K562 (cell line): ENCODE results near the gene TNF. TPM values are rescaled to one million over a fixed set of nuclear protein-coding genes. Genes with fewer than 3 reads are reported as not detected.

ENCODE experiments used
- ATAC-seq: fragments of 200-7000 bp; cut with Tn5 transposase; 3 replicates; pipeline ENCODE4 v1.9.1; 2020; ENCODE audit warnings: moderate library complexity
- BruUV-seq: library from RNA; stranded (reverse); fragments of 400-500 nt; replicated peaks from 2 replicates; lab custom pipeline; 2021; lab: Mats Ljungman, UMichigan
- CTCF ChIA-PET: fragments of 300-600 bp; formaldehyde crosslinking; extraction: SDS; loops from one replicate; lab custom pipeline; 2021; ENCODE audit warnings: low intra/inter-chr PET ratio; lab: Yijun Ruan, JAX
- POLR2A ChIA-PET: fragments of 300-600, 350-650 bp; sonication (Branson Sonifier 250); formaldehyde crosslinking; extraction: SDS; loops from one replicate; lab custom pipeline; 2021; ENCODE audit warnings: antibody characterized with exemption, inconsistent platforms; lab: Yijun Ruan, JAX
- DNase-seq, 4 experiments: peaks; one replicate each; pipeline versions ENCODE4 v3.0.0 to v3.0.0-alpha.2; 2011 to 2018; ENCODE audit warnings: low spot score in 3 of 4, mixed read lengths in 3 of 4; ENCODE audit errors: extremely low read depth in 1 of 4
- FAIRE-seq: peaks from 2 replicates; lab custom pipeline; 2011; peaks lifted over from hg19 to GRCh38; lab: Jason Lieb, UNC
- H2AFZ ChIP-seq: 2 replicates; pipeline ENCODE4 v1.6.0; 2011; ENCODE audit warnings: low read depth, low read length, control low read depth, inconsistent platforms
- H3K27ac ChIP-seq: fragments of 200-600 bp; 3 replicates; pipeline ENCODE4 v1.8.0; 2011; ENCODE audit warnings: low read depth, mild to moderate bottlenecking, control low read depth, inconsistent platforms, low read length, moderate library complexity, mixed read lengths; ENCODE audit errors: extremely low read depth
- H3K27me3 ChIP-seq, 2 experiments: fragments of 300-600 bp in 1 of 2; 2 replicates in 1 of 2; 3 replicates in 1 of 2; pipeline versions ENCODE4 v1.6.0 to v1.8.0; 2011; ENCODE audit warnings: inconsistent platforms in 2 of 2, low read length in 2 of 2, mild to moderate bottlenecking in 1 of 2, mixed read lengths in 1 of 2, moderate library complexity in 1 of 2; ENCODE audit not compliant: control insufficient read depth in 2 of 2, insufficient read depth in 2 of 2
- H3K36me3 ChIP-seq: fragments of 300-600 bp; 3 replicates; pipeline ENCODE4 v1.8.0; 2011; ENCODE audit warnings: mild to moderate bottlenecking, low read length, inconsistent platforms; ENCODE audit not compliant: control insufficient read depth, insufficient read depth
- H3K4me1 ChIP-seq, 2 experiments: fragments of 200-600 bp in 1 of 2; replicated peaks in 1 of 2; 2 replicates in 1 of 2; 3 replicates in 1 of 2; pipeline versions ENCODE4 v1.5.1 to v1.8.0; 2011; ENCODE audit warnings: inconsistent platforms in 2 of 2, low read length in 2 of 2, mild to moderate bottlenecking in 1 of 2, mixed read lengths in 1 of 2, moderate library complexity in 1 of 2; ENCODE audit not compliant: control insufficient read depth in 2 of 2, insufficient read depth in 2 of 2
- H3K4me2 ChIP-seq: 2 replicates; pipeline ENCODE4 v1.6.1; 2011; ENCODE audit warnings: low read length, control low read depth, inconsistent platforms, mixed read lengths; ENCODE audit not compliant: insufficient read depth
- H3K4me3 ChIP-seq: fragments of 200-600 bp; sonication (generic), shearing (Covaris generic); 2 replicates; pipeline ENCODE4 v1.5.1; 2016; ENCODE audit warnings: control low read depth, inconsistent platforms
- H3K79me2 ChIP-seq: fragments of 200-600 bp; 3 replicates; pipeline ENCODE4 v1.8.0; 2011; ENCODE audit warnings: low read length, inconsistent platforms; ENCODE audit not compliant: control insufficient read depth, insufficient read depth
- H3K9ac ChIP-seq, 2 experiments: 2 replicates each; pipeline versions ENCODE4 v1.6.0 to v1.6.1; 2011; ENCODE audit warnings: low read depth in 2 of 2, low read length in 2 of 2, control low read depth in 1 of 2, inconsistent platforms in 1 of 2, mild to moderate bottlenecking in 1 of 2, mixed read lengths in 1 of 2; ENCODE audit not compliant: insufficient read depth in 1 of 2
- H3K9me1 ChIP-seq: one replicate; pipeline ENCODE4 v1.6.0; 2011; ENCODE audit warnings: inconsistent platforms, mild to moderate bottlenecking, low read length, moderate library complexity; ENCODE audit not compliant: control insufficient read depth, insufficient read depth
- H3K9me3 ChIP-seq: replicated peaks from 2 replicates; pipeline ENCODE4 v1.5.1; 2011; ENCODE audit warnings: low read depth, low read length, inconsistent platforms; ENCODE audit not compliant: control insufficient read depth, insufficient read depth
- H4K20me1 ChIP-seq: replicated peaks from 2 replicates; pipeline ENCODE4 v1.6.1; 2011; ENCODE audit warnings: low read length, inconsistent platforms, mixed read lengths; ENCODE audit not compliant: control insufficient read depth, insufficient read depth
- SMAD2 ChIP-seq: fragments of 150-350 bp; IDR thresholded peaks from 2 replicates; pipeline ENCODE4 v1.6.1; 2014; ENCODE audit warnings: low read depth, mild to moderate bottlenecking, low read length
- TCF7 ChIP-seq: sonication (generic); IDR thresholded peaks from 2 replicates; pipeline ENCODE4 v1.6.1; 2016; ENCODE audit warnings: antibody characterized with exemption, borderline replicate concordance
- ZNF589 ChIP-seq: fragments of 200-800 bp; sonication (Bioruptor generic); IDR thresholded peaks from 2 replicates; pipeline ENCODE4 v1.6.1; 2016; ENCODE audit warnings: low read depth, missing genetic modification characterization, missing compliant biosample characterization
- WGBS: fragments of 100-300 bp; shearing (Covaris generic); methylation state at CpG from one replicate; pipeline ENCODE4 v1.1.6; 2016; ENCODE audit warnings: low coverage, mixed read lengths; ENCODE audit not compliant: insufficient coverage; ENCODE audit errors: missing lambda C conversion rate; 5-methylcytosine and 5-hydroxymethylcytosine counted together
- in situ Hi-C: fragments of 300-500 bp; cut with MboI; formaldehyde crosslinking; loops from 4 replicates; pipeline ENCODE4 v1.15.0; 2018; ENCODE audit warnings: inconsistent platforms, mixed read lengths
- intact Hi-C: fragments of 100-400 bp; cut with micrococcal nuclease; formaldehyde crosslinking; loops from 2 replicates; pipeline ENCODE4 v1.14.2; 2022
- polyA plus RNA-seq, 8 experiments: library from polyadenylated mRNA; depleted of rRNA in 4 of 8; stranded (reverse) in 5 of 8; unstranded in 3 of 8; fragments of >200 nt; fragmentation: Nextera tagmentation in 2 of 8; fragmentation: Illumina TruSeq in 1 of 8; extraction: Ambion mirVana in 2 of 8; extraction: Trizol in 1 of 8; gene quantifications; 2 replicates each; pipeline versions ENCODE4 v1.2.1 to v1.2.3, GENCODE V29; 2011 to 2014; ENCODE audit warnings: inconsistent platforms in 1 of 8, missing spikeins in 1 of 8
- total RNA-seq, 7 experiments: library from RNA; depleted of rRNA in 6 of 7; stranded (reverse); fragments of >200 nt in 6 of 7; fragmentation: Illumina TruSeq in 2 of 7; extraction: Trizol in 2 of 7; gene quantifications; 2 replicates each; pipeline versions ENCODE4 v1.2.1 to v1.2.3, GENCODE V29; 2011 to 2021; ENCODE audit warnings: low replicate concordance in 1 of 7
- TF ChIP-seq, protein P1 (sequence below): sonication (generic); formaldehyde crosslinking; IDR thresholded peaks from 2 replicates; pipeline ENCODE4 v1.8.0; 2023; ENCODE audit warnings: missing genetic modification reagents, mild to moderate bottlenecking, borderline replicate concordance
- TF ChIP-seq, protein P2 (sequence below): IDR thresholded peaks from 2 replicates; pipeline ENCODE4 v1.6.1; 2014; ENCODE audit warnings: antibody characterized with exemption
- TF ChIP-seq, protein P3 (sequence below): fragments of 150-350 bp; IDR thresholded peaks from 2 replicates; pipeline ENCODE4 v1.6.1; 2014; ENCODE audit warnings: low read depth, mild to moderate bottlenecking, low read length, borderline replicate concordance

TNF gene
- total and polyA plus RNA-seq, 9 of the 15 experiments (the other 6 are each of a cell fraction or from before 2014, with no cell fraction given), result 0.08 to 0.40 TPM; not detected in 7

DNA sequence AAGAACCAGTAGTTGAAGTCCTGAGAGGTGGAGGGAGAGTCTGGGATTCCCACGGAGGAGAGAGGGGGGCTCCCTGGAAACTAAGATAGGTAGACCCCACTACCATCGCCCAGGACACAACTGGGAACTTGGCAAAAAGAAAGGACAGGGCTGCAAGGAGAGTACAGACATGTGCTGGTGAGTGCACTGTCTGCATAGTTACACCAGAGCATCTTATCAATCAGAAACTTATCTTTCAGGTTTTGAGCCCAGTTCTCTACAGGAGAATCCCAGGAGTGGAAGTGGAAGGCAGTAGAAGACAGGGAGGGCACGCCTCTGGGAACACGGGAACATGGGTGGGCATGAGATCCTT lies 15.8 kb upstream of the TNF start (continued):
- TF ChIP-seq, protein P1, sequence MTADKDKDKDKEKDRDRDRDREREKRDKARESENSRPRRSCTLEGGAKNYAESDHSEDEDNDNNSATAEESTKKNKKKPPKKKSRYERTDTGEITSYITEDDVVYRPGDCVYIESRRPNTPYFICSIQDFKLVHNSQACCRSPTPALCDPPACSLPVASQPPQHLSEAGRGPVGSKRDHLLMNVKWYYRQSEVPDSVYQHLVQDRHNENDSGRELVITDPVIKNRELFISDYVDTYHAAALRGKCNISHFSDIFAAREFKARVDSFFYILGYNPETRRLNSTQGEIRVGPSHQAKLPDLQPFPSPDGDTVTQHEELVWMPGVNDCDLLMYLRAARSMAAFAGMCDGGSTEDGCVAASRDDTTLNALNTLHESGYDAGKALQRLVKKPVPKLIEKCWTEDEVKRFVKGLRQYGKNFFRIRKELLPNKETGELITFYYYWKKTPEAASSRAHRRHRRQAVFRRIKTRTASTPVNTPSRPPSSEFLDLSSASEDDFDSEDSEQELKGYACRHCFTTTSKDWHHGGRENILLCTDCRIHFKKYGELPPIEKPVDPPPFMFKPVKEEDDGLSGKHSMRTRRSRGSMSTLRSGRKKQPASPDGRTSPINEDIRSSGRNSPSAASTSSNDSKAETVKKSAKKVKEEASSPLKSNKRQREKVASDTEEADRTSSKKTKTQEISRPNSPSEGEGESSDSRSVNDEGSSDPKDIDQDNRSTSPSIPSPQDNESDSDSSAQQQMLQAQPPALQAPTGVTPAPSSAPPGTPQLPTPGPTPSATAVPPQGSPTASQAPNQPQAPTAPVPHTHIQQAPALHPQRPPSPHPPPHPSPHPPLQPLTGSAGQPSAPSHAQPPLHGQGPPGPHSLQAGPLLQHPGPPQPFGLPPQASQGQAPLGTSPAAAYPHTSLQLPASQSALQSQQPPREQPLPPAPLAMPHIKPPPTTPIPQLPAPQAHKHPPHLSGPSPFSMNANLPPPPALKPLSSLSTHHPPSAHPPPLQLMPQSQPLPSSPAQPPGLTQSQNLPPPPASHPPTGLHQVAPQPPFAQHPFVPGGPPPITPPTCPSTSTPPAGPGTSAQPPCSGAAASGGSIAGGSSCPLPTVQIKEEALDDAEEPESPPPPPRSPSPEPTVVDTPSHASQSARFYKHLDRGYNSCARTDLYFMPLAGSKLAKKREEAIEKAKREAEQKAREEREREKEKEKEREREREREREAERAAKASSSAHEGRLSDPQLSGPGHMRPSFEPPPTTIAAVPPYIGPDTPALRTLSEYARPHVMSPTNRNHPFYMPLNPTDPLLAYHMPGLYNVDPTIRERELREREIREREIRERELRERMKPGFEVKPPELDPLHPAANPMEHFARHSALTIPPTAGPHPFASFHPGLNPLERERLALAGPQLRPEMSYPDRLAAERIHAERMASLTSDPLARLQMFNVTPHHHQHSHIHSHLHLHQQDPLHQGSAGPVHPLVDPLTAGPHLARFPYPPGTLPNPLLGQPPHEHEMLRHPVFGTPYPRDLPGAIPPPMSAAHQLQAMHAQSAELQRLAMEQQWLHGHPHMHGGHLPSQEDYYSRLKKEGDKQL (CRISPR knock-in tag), result 0 out of 2 replicates have a peak, but pooled peaks have one; percentile 48
- TF ChIP-seq TCF7, result no peak

DNA sequence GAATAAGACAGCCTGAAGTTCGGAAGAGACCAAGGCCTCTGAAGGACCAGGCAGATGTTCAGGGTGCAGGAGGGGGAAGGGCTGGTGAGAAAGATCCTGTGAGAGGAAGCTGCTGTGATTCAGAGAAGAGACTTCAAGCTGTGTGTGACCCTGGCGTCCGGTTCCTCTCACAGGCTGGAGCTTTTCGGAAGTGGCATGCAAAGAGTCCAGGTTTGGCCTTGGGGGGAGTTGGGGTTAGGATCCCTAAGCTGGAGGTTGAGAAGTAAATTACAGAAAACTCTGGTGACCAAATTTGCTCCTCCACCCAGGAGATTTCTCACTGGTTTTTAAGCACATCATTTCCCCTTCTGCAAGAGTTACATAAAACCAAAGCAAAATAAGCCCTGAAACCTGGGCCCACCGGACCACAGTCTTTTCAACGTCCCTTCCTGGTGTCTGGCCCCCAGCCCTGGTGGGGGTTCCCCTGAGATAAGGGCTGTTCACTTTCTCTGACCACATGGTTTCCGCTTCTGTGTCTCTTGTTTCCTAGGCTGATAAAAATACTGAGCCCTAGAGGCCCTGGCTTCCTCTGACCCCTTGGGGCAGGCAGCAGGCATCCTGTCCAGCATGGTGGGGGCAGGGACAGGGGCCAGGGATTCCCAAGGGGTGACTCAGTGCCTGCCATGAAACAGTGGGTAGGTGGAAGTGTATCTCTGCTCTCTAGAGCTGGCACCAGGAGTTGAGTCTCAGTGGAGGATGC lies 15.2 kb upstream of the TNF start:
- intact Hi-C loops, result no loop called here
- TF ChIP-seq, protein P2, sequence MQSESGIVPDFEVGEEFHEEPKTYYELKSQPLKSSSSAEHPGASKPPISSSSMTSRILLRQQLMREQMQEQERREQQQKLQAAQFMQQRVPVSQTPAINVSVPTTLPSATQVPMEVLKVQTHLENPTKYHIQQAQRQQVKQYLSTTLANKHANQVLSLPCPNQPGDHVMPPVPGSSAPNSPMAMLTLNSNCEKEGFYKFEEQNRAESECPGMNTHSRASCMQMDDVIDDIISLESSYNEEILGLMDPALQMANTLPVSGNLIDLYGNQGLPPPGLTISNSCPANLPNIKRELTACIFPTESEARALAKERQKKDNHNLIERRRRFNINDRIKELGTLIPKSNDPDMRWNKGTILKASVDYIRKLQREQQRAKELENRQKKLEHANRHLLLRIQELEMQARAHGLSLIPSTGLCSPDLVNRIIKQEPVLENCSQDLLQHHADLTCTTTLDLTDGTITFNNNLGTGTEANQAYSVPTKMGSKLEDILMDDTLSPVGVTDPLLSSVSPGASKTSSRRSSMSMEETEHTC, result peak; percentile 43; the same call in 1 of the 2 replicates
- TF ChIP-seq ZNF589 (CRISPR knock-in tag) (peak; percentile 52; the same call in 1 of the 2 replicates), SMAD2 (no peak)
- TF ChIP-seq, protein P3, sequence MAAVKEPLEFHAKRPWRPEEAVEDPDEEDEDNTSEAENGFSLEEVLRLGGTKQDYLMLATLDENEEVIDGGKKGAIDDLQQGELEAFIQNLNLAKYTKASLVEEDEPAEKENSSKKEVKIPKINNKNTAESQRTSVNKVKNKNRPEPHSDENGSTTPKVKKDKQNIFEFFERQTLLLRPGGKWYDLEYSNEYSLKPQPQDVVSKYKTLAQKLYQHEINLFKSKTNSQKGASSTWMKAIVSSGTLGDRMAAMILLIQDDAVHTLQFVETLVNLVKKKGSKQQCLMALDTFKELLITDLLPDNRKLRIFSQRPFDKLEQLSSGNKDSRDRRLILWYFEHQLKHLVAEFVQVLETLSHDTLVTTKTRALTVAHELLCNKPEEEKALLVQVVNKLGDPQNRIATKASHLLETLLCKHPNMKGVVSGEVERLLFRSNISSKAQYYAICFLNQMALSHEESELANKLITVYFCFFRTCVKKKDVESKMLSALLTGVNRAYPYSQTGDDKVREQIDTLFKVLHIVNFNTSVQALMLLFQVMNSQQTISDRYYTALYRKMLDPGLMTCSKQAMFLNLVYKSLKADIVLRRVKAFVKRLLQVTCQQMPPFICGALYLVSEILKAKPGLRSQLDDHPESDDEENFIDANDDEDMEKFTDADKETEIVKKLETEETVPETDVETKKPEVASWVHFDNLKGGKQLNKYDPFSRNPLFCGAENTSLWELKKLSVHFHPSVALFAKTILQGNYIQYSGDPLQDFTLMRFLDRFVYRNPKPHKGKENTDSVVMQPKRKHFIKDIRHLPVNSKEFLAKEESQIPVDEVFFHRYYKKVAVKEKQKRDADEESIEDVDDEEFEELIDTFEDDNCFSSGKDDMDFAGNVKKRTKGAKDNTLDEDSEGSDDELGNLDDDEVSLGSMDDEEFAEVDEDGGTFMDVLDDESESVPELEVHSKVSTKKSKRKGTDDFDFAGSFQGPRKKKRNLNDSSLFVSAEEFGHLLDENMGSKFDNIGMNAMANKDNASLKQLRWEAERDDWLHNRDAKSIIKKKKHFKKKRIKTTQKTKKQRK, result no peak

More for the DNA sequence above, 15.2 kb upstream of the TNF start:
- no peaks in the 10 kb centered on the region for H3K27me3 ChIP-seq
- no peaks in the 10 kb centered on the region for H3K79me2 ChIP-seq
- peaks cover 47 to 64% of the 10 kb centered on the region in 2 experiments for H3K4me1 ChIP-seq
- peak overlapping the region; percentile 4 to 77; a peak in 2 of 4 replicates for H3K9ac ChIP-seq
- ChIA-PET CTCF (no interaction called here), POLR2A (interaction anchor here (0.7 to 5.8 kb wide), 8 partner anchors 11 to 238 kb away, joined by 3 to 38 read pairs (median 4); partner anchors contain the start of genes ATP6V1G2, DDX39B, NFKBIL1 and PRRC2A)
- H3K27ac ChIP-seq, result peak overlapping the region; percentile 41
- no TSS peak for BruUV-seq
- H3K9me3 ChIP-seq, result no peaks in the 10 kb centered on the region
- H3K4me3 ChIP-seq, result no peak overlapping the region
- H3K36me3 ChIP-seq, result peaks cover 46% of the 10 kb centered on the region
- H3K9me1 ChIP-seq, result peaks cover 6% of the 10 kb centered on the region
- in situ Hi-C loops, result no loop called here
- H2AFZ ChIP-seq, result no peak overlapping the region
- ATAC-seq (peak; percentile 79), DNase-seq (peak; percentile 66 to 92 (median 76)), FAIRE-seq (peak; percentile 88)
- no peaks in the 10 kb centered on the region for H4K20me1 ChIP-seq
- WGBS, result 8% methylated on average over 7 of the region's 7 CpGs
- peak overlapping the region; percentile 17; the same call in 1 of the 2 replicates for H3K4me2 ChIP-seq
